Lower lobe of right lung (tissue), 2 donors: ENCODE data around the gene CALCOCO2. TPM values are rescaled to one million over a fixed set of nuclear protein-coding genes. Genes with fewer than 3 reads are reported as not detected.
A peak's percentile ranks its signal among the peaks of the same experiment; 100 is the strongest.

Source experiments
- ATAC-seq, 2 donors: fragments of 200-7000 bp; cut with Tn5 transposase; one replicate each; pipeline ENCODE4 v1.9.1; 2020 to 2022; ENCODE audit warnings: mild to moderate bottlenecking in 2 of 2, moderate library complexity in 2 of 2
- DNase-seq: peaks from one replicate; pipeline ENCODE4 v3.0.0-alpha.2; 2020
- H3K27ac ChIP-seq: fragments of 200-600 bp; one replicate; pipeline ENCODE4 v1.8.0; 2022
- H3K27me3 ChIP-seq: fragments of 200-600 bp; one replicate; pipeline ENCODE4 v1.8.0; 2022; ENCODE audit warnings: low read depth
- H3K36me3 ChIP-seq: fragments of 200-600 bp; one replicate; pipeline ENCODE4 v1.8.0; 2022; ENCODE audit warnings: mild to moderate bottlenecking
- H3K4me1 ChIP-seq: fragments of 200-600 bp; one replicate; pipeline ENCODE4 v1.8.0; 2022
- H3K4me3 ChIP-seq: fragments of 200-600 bp; one replicate; pipeline ENCODE4 v1.8.0; 2022; ENCODE audit warnings: mild to moderate bottlenecking
- H3K9me3 ChIP-seq: fragments of 200-600 bp; one replicate; pipeline ENCODE4 v1.8.0; 2022
- intact Hi-C: fragments of 100-400 bp; cut with DNase I; formaldehyde crosslinking; loops from one replicate; pipeline ENCODE4 v1.11.0; 2022
- total RNA-seq: library from RNA; stranded (reverse); fragmentation: NEBNext Ultra II Directional; extraction: Animal tissue kit (Norgen Biotek cat#: 25700); gene quantifications from one replicate; pipeline ENCODE4 v1.2.1, GENCODE V29; 2021
- TF ChIP-seq, protein P1 (sequence below): fragments of 200-600 bp; IDR thresholded peaks from one replicate; pipeline ENCODE4 v1.8.0; 2022; ENCODE audit warnings: antibody characterized with exemption, mild to moderate bottlenecking
- donor health status: DM: no; HTN: yes; CAD: no; lungs with severe emphysema.

Gene CALCOCO2
- total RNA-seq, 1 donor from 2014 or later, result 174 TPM

DNA sequence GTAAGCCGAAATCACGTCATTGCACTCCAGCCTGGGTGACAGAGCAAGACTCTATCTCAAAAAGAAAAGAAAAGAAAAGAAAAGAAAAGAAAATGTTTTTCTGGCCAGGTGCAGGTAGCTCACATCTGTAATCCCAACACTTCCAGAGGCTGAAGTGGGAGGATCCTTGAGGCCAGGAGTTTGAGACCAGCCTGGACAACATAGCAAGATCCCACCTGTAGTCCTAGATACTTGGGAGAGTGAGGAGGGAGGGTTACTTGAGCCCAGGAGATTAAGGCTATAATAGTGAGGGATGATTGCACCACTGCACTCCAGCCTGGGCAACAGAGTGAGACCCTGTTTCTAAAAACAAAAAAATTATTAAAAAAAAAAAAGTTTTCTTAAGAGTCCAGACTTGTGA lies 59.3 kb downstream of the CALCOCO2 start:
- TF ChIP-seq, protein P1, sequence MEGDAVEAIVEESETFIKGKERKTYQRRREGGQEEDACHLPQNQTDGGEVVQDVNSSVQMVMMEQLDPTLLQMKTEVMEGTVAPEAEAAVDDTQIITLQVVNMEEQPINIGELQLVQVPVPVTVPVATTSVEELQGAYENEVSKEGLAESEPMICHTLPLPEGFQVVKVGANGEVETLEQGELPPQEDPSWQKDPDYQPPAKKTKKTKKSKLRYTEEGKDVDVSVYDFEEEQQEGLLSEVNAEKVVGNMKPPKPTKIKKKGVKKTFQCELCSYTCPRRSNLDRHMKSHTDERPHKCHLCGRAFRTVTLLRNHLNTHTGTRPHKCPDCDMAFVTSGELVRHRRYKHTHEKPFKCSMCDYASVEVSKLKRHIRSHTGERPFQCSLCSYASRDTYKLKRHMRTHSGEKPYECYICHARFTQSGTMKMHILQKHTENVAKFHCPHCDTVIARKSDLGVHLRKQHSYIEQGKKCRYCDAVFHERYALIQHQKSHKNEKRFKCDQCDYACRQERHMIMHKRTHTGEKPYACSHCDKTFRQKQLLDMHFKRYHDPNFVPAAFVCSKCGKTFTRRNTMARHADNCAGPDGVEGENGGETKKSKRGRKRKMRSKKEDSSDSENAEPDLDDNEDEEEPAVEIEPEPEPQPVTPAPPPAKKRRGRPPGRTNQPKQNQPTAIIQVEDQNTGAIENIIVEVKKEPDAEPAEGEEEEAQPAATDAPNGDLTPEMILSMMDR, result no peak
- Histone ChIP-seq H3K9me3 (no peaks in the 10 kb centered on the region), H3K36me3 (peaks cover 7% of the 10 kb centered on the region), H3K27ac (no peak overlapping the region), H3K27me3 (no peaks in the 10 kb centered on the region), H3K4me3 (no peak overlapping the region), H3K4me1 (peaks cover 18% of the 10 kb centered on the region)
- DNase-seq (no peak), ATAC-seq (no peak)
- intact Hi-C loops, result no loop called here

DNA sequence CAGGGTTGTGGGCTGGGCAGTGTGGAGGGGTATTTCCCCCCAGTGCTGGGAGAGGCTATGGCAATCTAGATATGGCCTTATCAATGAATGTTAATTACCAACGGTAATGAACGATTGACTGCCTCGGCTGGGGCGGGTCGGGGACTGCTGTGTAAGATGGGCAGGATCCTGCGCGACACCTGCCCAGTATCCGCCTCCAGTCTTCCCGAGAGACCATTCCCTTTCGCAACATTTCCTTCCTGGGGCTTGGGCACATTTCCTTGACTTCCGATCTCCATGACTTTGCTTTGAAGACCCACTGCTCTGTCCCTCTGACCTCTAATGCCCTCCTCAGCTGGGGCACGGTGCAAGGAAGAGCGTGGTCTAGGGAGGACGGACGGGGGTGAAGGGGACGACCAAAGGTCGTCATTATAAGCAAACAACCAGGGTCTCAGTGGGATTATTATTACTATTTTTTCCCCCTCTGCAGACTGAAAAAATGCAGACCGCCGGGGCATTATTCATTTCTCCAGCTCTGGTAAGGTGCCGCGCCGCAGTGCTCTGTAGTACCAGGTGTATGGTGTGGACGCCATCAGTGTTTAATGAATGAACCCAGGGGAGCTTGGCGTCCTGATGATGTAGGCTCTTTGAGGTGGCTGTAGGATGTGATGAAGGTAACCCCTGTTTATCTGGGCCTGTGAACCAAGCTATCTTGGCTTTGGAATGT lies 62.3 kb downstream of the CALCOCO2 start:
- Histone ChIP-seq H3K4me1 (peaks cover 18% of the 10 kb centered on the region), H3K27ac (peak overlapping the region; percentile 67), H3K9me3 (no peaks in the 10 kb centered on the region), H3K27me3 (no peaks in the 10 kb centered on the region), H3K4me3 (peak overlapping the region; percentile 76), H3K36me3 (peaks cover 35% of the 10 kb centered on the region)
- intact Hi-C loops, result no loop called here
- ATAC-seq (no peak), DNase-seq (no peak)
- TF ChIP-seq, protein P1, result no peak

DNA sequence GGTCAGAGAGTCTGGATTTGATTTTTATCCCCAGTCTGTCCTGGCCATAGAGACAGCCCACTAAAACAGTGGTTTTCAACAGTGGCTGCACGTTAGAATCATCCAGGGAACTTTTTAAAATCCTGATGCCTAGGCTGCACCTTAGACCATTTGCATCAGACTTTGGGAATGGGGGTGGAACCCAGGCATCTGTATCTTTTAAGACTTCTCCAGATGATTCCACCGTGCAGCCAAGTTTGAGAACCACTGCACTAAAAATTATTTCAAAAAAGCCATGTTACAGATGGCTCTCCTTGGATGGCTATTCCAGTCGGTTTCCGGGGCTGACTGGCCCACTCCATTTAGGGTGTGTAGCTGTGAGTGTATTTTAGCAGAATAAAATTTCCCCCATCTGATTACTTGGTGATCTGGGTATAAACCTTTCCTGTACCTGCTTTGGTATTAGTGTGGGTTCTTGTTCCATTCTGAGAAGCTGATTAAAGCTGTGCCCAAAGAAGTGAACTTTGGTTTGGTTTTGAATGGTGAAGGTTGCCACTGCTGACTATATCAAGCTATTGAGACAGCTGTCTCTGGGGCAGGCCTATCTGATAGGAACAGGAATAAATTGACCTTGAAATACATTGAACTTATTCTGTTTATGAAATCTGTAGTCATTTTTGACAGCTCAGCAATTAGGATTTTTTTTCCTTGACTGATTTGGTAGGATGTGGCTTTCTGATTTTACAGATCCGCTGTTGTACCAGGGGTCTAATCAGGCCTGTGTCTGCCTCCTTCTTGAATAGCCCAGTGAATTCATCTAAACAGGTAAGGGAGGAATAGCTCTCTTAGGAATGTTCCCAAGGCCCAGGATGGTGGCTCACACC lies 63.0 kb downstream of the CALCOCO2 start:
- Histone ChIP-seq H3K36me3 (peaks cover 35% of the 10 kb centered on the region), H3K27ac (no peak overlapping the region), H3K4me3 (peak overlapping the region; percentile 76), H3K9me3 (no peaks in the 10 kb centered on the region), H3K27me3 (no peaks in the 10 kb centered on the region), H3K4me1 (peaks cover 18% of the 10 kb centered on the region)
- ATAC-seq, result no peak
- TF ChIP-seq, protein P1, result no peak
- no peak for DNase-seq
- intact Hi-C loops, result no loop called here

DNA sequence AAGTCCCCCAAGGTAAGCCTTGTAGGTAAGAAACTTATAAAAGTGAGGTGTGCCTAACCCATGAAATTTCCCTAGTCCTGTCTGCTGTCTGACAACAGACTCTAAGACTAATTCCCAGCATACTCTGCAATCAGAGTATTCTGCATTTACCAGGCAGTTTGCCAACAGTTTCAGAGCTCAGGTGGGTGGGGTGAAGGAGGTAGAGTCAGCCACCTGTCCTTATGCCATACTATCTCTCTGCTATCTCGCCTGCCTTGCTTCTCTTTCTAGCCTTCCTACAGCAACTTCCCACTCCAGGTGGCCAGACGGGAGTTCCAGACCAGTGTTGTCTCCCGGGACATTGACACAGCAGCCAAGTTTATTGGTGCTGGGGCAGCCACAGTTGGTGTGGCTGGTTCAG lies 64.1 kb downstream of the CALCOCO2 start:
- intact Hi-C loops, result no loop called here
- H3K27ac ChIP-seq, result no peak overlapping the region
- no peak overlapping the region for H3K4me3 ChIP-seq
- no peak for DNase-seq
- no peak for ATAC-seq
- peaks cover 18% of the 10 kb centered on the region for H3K4me1 ChIP-seq
- TF ChIP-seq, protein P1, result no peak
- H3K27me3 ChIP-seq, result no peaks in the 10 kb centered on the region
- no peaks in the 10 kb centered on the region for H3K9me3 ChIP-seq
- peaks cover 35% of the 10 kb centered on the region for H3K36me3 ChIP-seq

DNA sequence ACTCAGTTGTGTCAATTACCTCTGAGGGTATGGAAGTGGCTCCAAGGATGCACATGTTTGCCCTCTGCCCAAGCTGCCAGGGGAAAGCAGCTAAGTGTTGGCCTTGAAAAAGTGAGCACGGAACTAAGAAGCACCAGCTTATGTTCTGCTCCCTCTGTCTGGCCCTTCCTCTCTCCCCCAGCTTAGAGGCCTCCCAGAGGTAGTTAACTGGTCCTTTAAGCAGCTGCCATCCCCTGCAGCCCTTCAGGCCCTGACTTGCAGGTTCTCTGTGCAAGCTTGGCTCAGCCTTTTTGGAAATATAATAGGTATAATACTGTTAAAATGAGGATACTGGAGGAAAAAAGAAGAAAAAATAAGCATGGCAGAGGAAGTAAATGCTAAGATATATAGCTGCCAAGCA lies 70.4 kb downstream of the CALCOCO2 start:
- no peak for ATAC-seq
- no peaks in the 10 kb centered on the region for H3K4me1 ChIP-seq
- peaks cover 16% of the 10 kb centered on the region for H3K36me3 ChIP-seq
- intact Hi-C loops, result no loop called here
- TF ChIP-seq, protein P1, result no peak
- no peak overlapping the region for H3K27ac ChIP-seq
- H3K27me3 ChIP-seq, result no peaks in the 10 kb centered on the region
- no peak for DNase-seq
- no peak overlapping the region for H3K4me3 ChIP-seq
- no peaks in the 10 kb centered on the region for H3K9me3 ChIP-seq
